Measurements from ENCODE around the gene SLC44A2.

GRCh38 chr19:10670182-10670581, 44.8 kb downstream of the SLC44A2 start:
- no peak for TF ChIP-seq CTCF (IDR thresholded peaks at IDR 0.05; ENCODE audit: insufficient read depth, low read length, poor library complexity, severe bottlenecking)
- TF ChIP-seq EZH2phosphoT487 (conservative IDR thresholded peaks at IDR 0.05; ENCODE audit: low read length): no peak

All from SU-DHL-6 (cell line).